HEK293 (cell line): ENCODE data around the gene AP1G2.

Experiments used
- CTCF ChIP-seq: fragments of 450-650 bp; formaldehyde crosslinking; IDR thresholded peaks from 2 replicates; pipeline ENCODE4 v1.5.1; 2016; ENCODE audit warnings: missing biosample characterization, missing genetic modification characterization
- GLI2 ChIP-seq: fragments of 450-650 bp; formaldehyde crosslinking; IDR thresholded peaks from 2 replicates; pipeline ENCODE4; 2017; ENCODE audit warnings: missing biosample characterization, missing genetic modification characterization, low read depth, borderline replicate concordance
- GLI4 ChIP-seq: fragments of 450-650 bp; formaldehyde crosslinking; IDR thresholded peaks from 2 replicates; pipeline ENCODE4 v1.5.1; 2016; ENCODE audit warnings: missing biosample characterization, missing genetic modification characterization
- GLIS1 ChIP-seq: fragments of 450-650 bp; formaldehyde crosslinking; IDR thresholded peaks from 2 replicates; pipeline ENCODE4 v1.5.1; 2016; ENCODE audit warnings: missing biosample characterization, missing genetic modification characterization
- HOXD13 ChIP-seq: sonication (generic); formaldehyde crosslinking; IDR thresholded peaks from 2 replicates; pipeline ENCODE4 v1.8.0; 2022; ENCODE audit warnings: missing genetic modification reagents, borderline replicate concordance
- IKZF3 ChIP-seq: fragments of 450-650 bp; IDR thresholded peaks from 2 replicates; pipeline ENCODE4 v1.5.0; 2018; ENCODE audit warnings: missing biosample characterization, mild to moderate bottlenecking, missing genetic modification characterization, moderate library complexity
- MEIS1 ChIP-seq: sonication (generic); formaldehyde crosslinking; IDR thresholded peaks from 2 replicates; pipeline ENCODE4 v1.8.1; 2022; ENCODE audit warnings: missing genetic modification reagents, mild to moderate bottlenecking, borderline replicate concordance
- OSR2 ChIP-seq: fragments of 450-650 bp; formaldehyde crosslinking; IDR thresholded peaks from 2 replicates; pipeline ENCODE4 v1.5.1; 2016; ENCODE audit warnings: missing biosample characterization, missing genetic modification characterization
- PRDM4 ChIP-seq: fragments of 450-650 bp; formaldehyde crosslinking; IDR thresholded peaks from 2 replicates; pipeline ENCODE4 v1.5.1; 2017; ENCODE audit warnings: missing biosample characterization, missing genetic modification characterization
- RBAK ChIP-seq: fragments of 450-650 bp; formaldehyde crosslinking; IDR thresholded peaks from 2 replicates; pipeline ENCODE4 v1.5.1; 2016; ENCODE audit warnings: missing biosample characterization, missing genetic modification characterization
- REPIN1 ChIP-seq: fragments of 450-650 bp; formaldehyde crosslinking; IDR thresholded peaks from 2 replicates; pipeline ENCODE4 v1.5.1; 2017; ENCODE audit warnings: missing biosample characterization, missing genetic modification characterization, low read depth
- SP3 ChIP-seq: fragments of 450-650 bp; formaldehyde crosslinking; IDR thresholded peaks from 2 replicates; pipeline ENCODE4 v1.5.1; 2016; ENCODE audit warnings: missing biosample characterization, missing genetic modification characterization
- WT1 ChIP-seq: fragments of 450-650 bp; formaldehyde crosslinking; IDR thresholded peaks from 2 replicates; pipeline ENCODE4 v1.5.1; 2016; ENCODE audit warnings: missing biosample characterization, missing genetic modification characterization
- ZBTB48 ChIP-seq: fragments of 450-650 bp; formaldehyde crosslinking; IDR thresholded peaks from 2 replicates; pipeline ENCODE4 v1.5.1; 2016; ENCODE audit warnings: missing biosample characterization, missing genetic modification characterization
- ZNF146 ChIP-seq: fragments of 450-650 bp; formaldehyde crosslinking; IDR thresholded peaks from 2 replicates; pipeline ENCODE4 v1.5.1; 2016; ENCODE audit warnings: missing biosample characterization, missing genetic modification characterization
- ZNF157 ChIP-seq: fragments of 450-650 bp; formaldehyde crosslinking; IDR thresholded peaks from 2 replicates; pipeline ENCODE4 v1.5.1; 2016; ENCODE audit warnings: missing biosample characterization, missing genetic modification characterization
- ZNF16 ChIP-seq: fragments of 450-650 bp; formaldehyde crosslinking; IDR thresholded peaks from 2 replicates; pipeline ENCODE4 v1.5.1; 2016; ENCODE audit warnings: low read depth, missing biosample characterization, missing genetic modification characterization
- ZNF184 ChIP-seq: fragments of 450-650 bp; IDR thresholded peaks from 2 replicates; pipeline ENCODE4 v1.5.1; 2018; ENCODE audit warnings: missing biosample characterization, mild to moderate bottlenecking, missing genetic modification characterization
- ZNF221 ChIP-seq: fragments of 450-650 bp; formaldehyde crosslinking; IDR thresholded peaks from 2 replicates; pipeline ENCODE4 v1.5.1; 2017; ENCODE audit warnings: missing biosample characterization, missing genetic modification characterization, borderline replicate concordance
- ZNF280C ChIP-seq: fragments of 450-650 bp; formaldehyde crosslinking; IDR thresholded peaks from 2 replicates; pipeline ENCODE4 v1.5.1; 2016; ENCODE audit warnings: missing biosample characterization, missing genetic modification characterization
- ZNF302 ChIP-seq: fragments of 450-650 bp; formaldehyde crosslinking; IDR thresholded peaks from 2 replicates; pipeline ENCODE4 v1.5.1; 2016; ENCODE audit warnings: missing biosample characterization, missing genetic modification characterization, low read depth
- ZNF335 ChIP-seq: fragments of 450-650 bp; formaldehyde crosslinking; conservative IDR thresholded peaks from 2 replicates; pipeline ENCODE4 v1.5.1; 2016; ENCODE audit warnings: missing biosample characterization, missing genetic modification characterization
- ZNF354C ChIP-seq: fragments of 450-650 bp; formaldehyde crosslinking; IDR thresholded peaks from 2 replicates; pipeline ENCODE4 v1.5.1; 2016; ENCODE audit warnings: missing biosample characterization, missing genetic modification characterization, low read depth, borderline replicate concordance
- ZNF366 ChIP-seq: fragments of 450-650 bp; formaldehyde crosslinking; conservative IDR thresholded peaks from 2 replicates; pipeline ENCODE4 v1.5.1; 2016; ENCODE audit warnings: missing biosample characterization, missing genetic modification characterization
- ZNF394 ChIP-seq: fragments of 450-650 bp; formaldehyde crosslinking; IDR thresholded peaks from 2 replicates; pipeline ENCODE4 v1.5.1; 2016; ENCODE audit warnings: missing biosample characterization, missing genetic modification characterization, mild to moderate bottlenecking, moderate library complexity, borderline replicate concordance
- ZNF423 ChIP-seq: fragments of 450-650 bp; formaldehyde crosslinking; IDR thresholded peaks from 2 replicates; pipeline ENCODE4 v1.5.1; 2016; ENCODE audit warnings: missing biosample characterization, missing genetic modification characterization
- ZNF473 ChIP-seq: fragments of 450-650 bp; formaldehyde crosslinking; IDR thresholded peaks from 2 replicates; pipeline ENCODE4 v1.5.1; 2017; ENCODE audit warnings: missing biosample characterization, missing genetic modification characterization
- ZNF548 ChIP-seq: fragments of 450-650 bp; formaldehyde crosslinking; IDR thresholded peaks from 2 replicates; pipeline ENCODE4 v1.5.1; 2016; ENCODE audit warnings: missing biosample characterization, missing genetic modification characterization
- ZNF561 ChIP-seq: fragments of 450-650 bp; IDR thresholded peaks from 2 replicates; pipeline ENCODE4 v1.5.1; 2018; ENCODE audit warnings: missing biosample characterization, missing genetic modification characterization, borderline replicate concordance
- ZNF645 ChIP-seq: fragments of 450-650 bp; formaldehyde crosslinking; IDR thresholded peaks from 2 replicates; pipeline ENCODE4; 2016; ENCODE audit warnings: missing biosample characterization, missing genetic modification characterization
- ZNF670 ChIP-seq: fragments of 450-650 bp; formaldehyde crosslinking; IDR thresholded peaks from 2 replicates; pipeline ENCODE4 v1.5.1; 2016; ENCODE audit warnings: missing biosample characterization, missing genetic modification characterization, low read depth
- ZSCAN5A ChIP-seq: fragments of 450-650 bp; formaldehyde crosslinking; IDR thresholded peaks from 2 replicates; pipeline ENCODE4 v1.5.1; 2016; ENCODE audit warnings: missing biosample characterization, missing genetic modification characterization
- ZXDB ChIP-seq: fragments of 450-650 bp; formaldehyde crosslinking; IDR thresholded peaks from 2 replicates; pipeline ENCODE4 v1.5.1; 2016; ENCODE audit warnings: missing biosample characterization, missing genetic modification characterization

Gene AP1G2

GRCh38 chr14:23568600-23569331 lies 1.2 kb upstream of the AP1G2 start (continued):
- TF ChIP-seq PRDM4 (tag by site-specific recombination) (no peak), ZNF146 (tag by site-specific recombination) (no peak), ZNF394 (tag by site-specific recombination) (no peak), ZNF184 (tag by site-specific recombination) (no peak), ZNF366 (tag by site-specific recombination) (no peak), CTCF (tag by site-specific recombination) (peak; percentile 62), IKZF3 (tag by site-specific recombination) (0 out of 2 replicates have a peak, but pooled peaks have one; percentile 42), OSR2 (tag by site-specific recombination) (no peak), ZNF354C (no peak), ZSCAN5A (tag by site-specific recombination) (no peak), ZNF335 (tag by site-specific recombination) (no peak; the same call in 1 of the 2 replicates), SP3 (no peak), GLIS1 (peak; percentile 40; the same call in 1 of the 2 replicates), ZNF670 (tag by site-specific recombination) (no peak), ZBTB48 (peak; percentile 60), ZNF16 (tag by site-specific recombination) (no peak), MEIS1 (no peak), GLI2 (tag by site-specific recombination) (no peak), RBAK (no peak), ZNF561 (tag by site-specific recombination) (no peak), HOXD13 (CRISPR knock-in tag) (no peak), ZNF280C (tag by site-specific recombination) (no peak), ZNF302 (tag by site-specific recombination) (no peak), ZNF423 (tag by site-specific recombination) (no peak), ZNF221 (tag by site-specific recombination) (no peak), ZNF473 (tag by site-specific recombination) (no peak), ZNF157 (tag by site-specific recombination) (no peak), REPIN1 (tag by site-specific recombination) (no peak), ZNF548 (tag by site-specific recombination) (no peak), ZNF645 (tag by site-specific recombination) (no peak), GLI4 (tag by site-specific recombination) (no peak), ZXDB (tag by site-specific recombination) (no peak), WT1 (no peak)
